B cell (primary cell): ENCODE results near the gene ADAMTS14. TPM values are rescaled to one million over a fixed set of nuclear protein-coding genes. Genes with fewer than 3 reads are reported as not detected.

Experiments used
- ATAC-seq: fragments of 200-7000 bp; cut with Tn5 transposase; one replicate; pipeline ENCODE4 v1.10.0; 2021; ENCODE audit warnings: low read depth, mild to moderate bottlenecking, moderate number of reproducible peaks, moderate library complexity
- CTCF ChIA-PET: fragments of 350-600 bp; sonication (Branson Sonifier 250); formaldehyde crosslinking; loops from one replicate; lab custom pipeline; 2021; ENCODE audit warnings: antibody characterized with exemption, inconsistent platforms; lab: Charles Lee
- POLR2A ChIA-PET: fragments of 350-600 bp; sonication (Branson Sonifier 250); formaldehyde crosslinking; loops from one replicate; lab custom pipeline; 2021; ENCODE audit warnings: antibody characterized with exemption; lab: Charles Lee
- DNase-seq: peaks from one replicate; pipeline ENCODE4 v3.0.0; 2013
- H2AFZ ChIP-seq: 2 replicates; pipeline ENCODE4 v1.6.1; 2012; ENCODE audit warnings: mild to moderate bottlenecking, low read depth, low read length; ENCODE audit not compliant: insufficient read depth, poor library complexity, severe bottlenecking
- H3K27ac ChIP-seq, 2 donors: 1 replicate in 1 of 2; 2 replicates in 1 of 2; pipeline ENCODE4 v1.5.1; 2012 to 2013; ENCODE audit warnings: low read length in 2 of 2, mild to moderate bottlenecking in 2 of 2, moderate library complexity in 1 of 2
- H3K27me3 ChIP-seq, 4 experiments: fragments of 200-600 bp in 1 of 4; sonication (generic) in 1 of 4; replicated peaks in 1 of 4; 1 replicate in 2 of 4; 2 replicates in 2 of 4; pipeline versions ENCODE4 v1.6.1 to v1.7.0; 2013 to 2016; ENCODE audit warnings: low read length in 3 of 4, mild to moderate bottlenecking in 2 of 4, mixed read lengths in 1 of 4, moderate library complexity in 1 of 4; ENCODE audit not compliant: insufficient read depth in 4 of 4, control insufficient read depth in 3 of 4; ENCODE audit errors: control extremely low read depth in 1 of 4
- H3K36me3 ChIP-seq, 2 experiments: replicated peaks in 1 of 2; 1 replicate in 1 of 2; 2 replicates in 1 of 2; pipeline versions ENCODE4 v1.6.1 to v1.7.1; 2013; ENCODE audit warnings: low read length in 1 of 2; ENCODE audit not compliant: insufficient read depth in 2 of 2, control insufficient read depth in 1 of 2; ENCODE audit errors: control extremely low read depth in 1 of 2, extremely low read depth in 1 of 2
- H3K4me1 ChIP-seq, 2 donors: fragments of 200-600 bp in 1 of 2; sonication (generic) in 1 of 2; 1 replicate in 1 of 2; 2 replicates in 1 of 2; pipeline versions ENCODE4 v1.5.1 to v1.6.1; 2013 to 2017; ENCODE audit warnings: low read length in 2 of 2; ENCODE audit not compliant: control insufficient read depth in 2 of 2, insufficient read depth in 2 of 2
- H3K4me2 ChIP-seq: replicated peaks from 2 replicates; pipeline ENCODE3; 2012; ENCODE audit warnings: mild to moderate bottlenecking, low read depth, low read length; ENCODE audit not compliant: poor library complexity, severe bottlenecking
- H3K4me3 ChIP-seq, 5 experiments: fragments of 200-600 bp in 1 of 5; sonication (generic) in 1 of 5; 1 replicate in 3 of 5; 2 replicates in 2 of 5; pipeline versions ENCODE4 v1.5.1 to v1.7.0; 2011 to 2016; ENCODE audit warnings: low read length in 4 of 5, mild to moderate bottlenecking in 4 of 5, low read depth in 2 of 5, control low read depth in 1 of 5, moderate library complexity in 1 of 5; ENCODE audit not compliant: insufficient read depth in 1 of 5; ENCODE audit errors: control extremely low read depth in 1 of 5, extremely low read depth in 1 of 5
- H3K79me2 ChIP-seq: fragments of 200-600 bp; sonication (generic); one replicate; pipeline ENCODE4 v1.6.0; 2016; ENCODE audit warnings: low read length; ENCODE audit not compliant: control insufficient read depth, insufficient read depth
- H3K9ac ChIP-seq: fragments of 200-600 bp; sonication (generic); 2 replicates; pipeline ENCODE4 v1.6.1; 2017; ENCODE audit warnings: mild to moderate bottlenecking, low read length, moderate library complexity
- H3K9me3 ChIP-seq, 3 donors: one replicate each; pipeline versions ENCODE4 v1.6.1 to v1.7.1; 2013; ENCODE audit warnings: low read length in 2 of 3; ENCODE audit not compliant: control insufficient read depth in 2 of 3, insufficient read depth in 1 of 3; ENCODE audit errors: control extremely low read depth in 1 of 3
- H4K20me1 ChIP-seq: 2 replicates; pipeline ENCODE4 v1.6.0; 2012; ENCODE audit warnings: mild to moderate bottlenecking, low read length; ENCODE audit not compliant: insufficient read depth, control insufficient read depth, poor library complexity, severe bottlenecking
- H3K27ac Mint-ChIP-seq: one replicate; pipeline ENCODE4 v1.8.0; 2021; ENCODE audit warnings: mixed read lengths
- H3K27me3 Mint-ChIP-seq: one replicate; pipeline ENCODE4 v1.8.0; 2021; ENCODE audit warnings: mixed read lengths
- H3K4me1 Mint-ChIP-seq: one replicate; pipeline ENCODE4 v1.8.0; 2021; ENCODE audit warnings: mixed read lengths
- H3K4me3 Mint-ChIP-seq: one replicate; pipeline ENCODE4 v1.8.0; 2021; ENCODE audit warnings: mixed read lengths
- H3K9me3 Mint-ChIP-seq: one replicate; pipeline ENCODE4 v1.8.0; 2022; ENCODE audit warnings: mixed read lengths; ENCODE audit not compliant: insufficient read depth
- EZH2 ChIP-seq: IDR thresholded peaks from 2 replicates; pipeline ENCODE4 v1.6.1; 2012; ENCODE audit warnings: borderline replicate concordance, low read depth, mild to moderate bottlenecking, moderate library complexity, low read length; ENCODE audit not compliant: insufficient read depth, poor library complexity, severe bottlenecking
- WGBS: methylation state at CpG from one replicate; pipeline ENCODE4 v1.1.5; 2013; ENCODE audit warnings: missing lambda C conversion rate; ENCODE audit not compliant: insufficient coverage; 5-methylcytosine and 5-hydroxymethylcytosine counted together
- intact Hi-C: fragments of 100-400 bp; cut with micrococcal nuclease; formaldehyde crosslinking; loops from one replicate; pipeline ENCODE4 v1.10.0; 2022
- polyA plus RNA-seq: library from polyadenylated mRNA; depleted of rRNA; stranded (reverse); fragments of >200 nt; gene quantifications from 2 replicates; pipeline ENCODE4 v1.2.3, GENCODE V29; 2012
- total RNA-seq, 2 donors: library from RNA; stranded (reverse); fragments of 120-200 nt in 1 of 2; gene quantifications; 1 replicate in 1 of 2; 2 replicates in 1 of 2; pipeline versions ENCODE4 v1.2.3 to v1.2.4, GENCODE V29; 2013 to 2022
- TF ChIP-seq, protein P1 (sequence below): fragments of 200-600 bp; IDR thresholded peaks from one replicate; pipeline ENCODE4 v1.8.0; 2022; ENCODE audit warnings: antibody characterized with exemption, mild to moderate bottlenecking

The ADAMTS14 gene
- total and polyA plus RNA-seq, 2 donors (not counting 1 experiment from before 2014, with no cell fraction given): not detected

DNA sequence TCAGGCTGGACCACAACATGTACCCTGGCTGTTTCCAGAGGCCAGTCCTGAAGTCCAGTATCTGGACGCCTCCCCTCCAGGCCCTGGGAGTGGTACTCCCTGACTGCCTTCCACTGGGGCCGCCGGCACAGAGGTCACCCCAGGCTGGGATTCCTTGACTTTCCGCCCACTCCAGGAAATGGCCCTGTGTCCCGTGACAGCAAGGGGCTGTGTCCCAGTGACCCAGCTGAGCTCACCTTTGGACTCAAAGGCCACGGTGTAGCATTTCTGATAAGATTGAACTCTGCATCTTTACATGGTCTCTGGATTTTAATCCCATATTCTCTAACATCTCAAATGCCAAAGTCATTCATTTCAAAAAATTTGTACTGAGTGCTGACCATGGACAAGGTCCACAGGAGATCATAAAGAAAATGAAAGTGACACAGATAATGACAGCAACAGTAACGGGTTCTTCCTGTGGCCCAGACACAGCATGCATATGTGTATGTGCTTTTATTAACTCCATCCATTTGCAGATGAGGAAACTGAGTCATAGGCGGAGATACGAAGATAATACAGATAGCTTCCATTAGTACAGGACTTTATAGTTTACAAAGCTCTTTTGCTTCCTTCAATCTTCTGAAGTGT is 5.4 kb downstream of the ADAMTS14 start:
- Histone ChIP-seq H3K27ac (no peak overlapping the region), H3K4me2 (no peak overlapping the region), H2AFZ (no peak overlapping the region), H3K4me1 (peaks cover 1 to 5% of the 10 kb centered on the region in 2 donors), H3K9me3 (no peaks in the 10 kb centered on the region), H4K20me1 (no peaks in the 10 kb centered on the region), H3K4me3 (no peak overlapping the region), H3K27me3 (peaks cover 0 to 10% (median 2%) of the 10 kb centered on the region in 4 experiments), H3K9ac (no peak overlapping the region), H3K36me3 (no peaks in the 10 kb centered on the region), H3K79me2 (no peaks in the 10 kb centered on the region)
- Mint-ChIP-seq H3K27me3 (peaks cover 32% of the 10 kb centered on the region), H3K4me3 (no peak overlapping the region), H3K9me3 (no peaks in the 10 kb centered on the region), H3K4me1 (peaks cover 7% of the 10 kb centered on the region), H3K27ac (no peak overlapping the region)
- ChIA-PET CTCF (no interaction called here), POLR2A (no interaction called here)
- intact Hi-C loops: no loop called here
- TF ChIP-seq, protein P1, sequence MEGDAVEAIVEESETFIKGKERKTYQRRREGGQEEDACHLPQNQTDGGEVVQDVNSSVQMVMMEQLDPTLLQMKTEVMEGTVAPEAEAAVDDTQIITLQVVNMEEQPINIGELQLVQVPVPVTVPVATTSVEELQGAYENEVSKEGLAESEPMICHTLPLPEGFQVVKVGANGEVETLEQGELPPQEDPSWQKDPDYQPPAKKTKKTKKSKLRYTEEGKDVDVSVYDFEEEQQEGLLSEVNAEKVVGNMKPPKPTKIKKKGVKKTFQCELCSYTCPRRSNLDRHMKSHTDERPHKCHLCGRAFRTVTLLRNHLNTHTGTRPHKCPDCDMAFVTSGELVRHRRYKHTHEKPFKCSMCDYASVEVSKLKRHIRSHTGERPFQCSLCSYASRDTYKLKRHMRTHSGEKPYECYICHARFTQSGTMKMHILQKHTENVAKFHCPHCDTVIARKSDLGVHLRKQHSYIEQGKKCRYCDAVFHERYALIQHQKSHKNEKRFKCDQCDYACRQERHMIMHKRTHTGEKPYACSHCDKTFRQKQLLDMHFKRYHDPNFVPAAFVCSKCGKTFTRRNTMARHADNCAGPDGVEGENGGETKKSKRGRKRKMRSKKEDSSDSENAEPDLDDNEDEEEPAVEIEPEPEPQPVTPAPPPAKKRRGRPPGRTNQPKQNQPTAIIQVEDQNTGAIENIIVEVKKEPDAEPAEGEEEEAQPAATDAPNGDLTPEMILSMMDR: no peak
- TF ChIP-seq EZH2: no peak
- DNase-seq (no peak), ATAC-seq (no peak)
- WGBS: 100% methylated on average over 6 of the region's 9 CpGs

DNA sequence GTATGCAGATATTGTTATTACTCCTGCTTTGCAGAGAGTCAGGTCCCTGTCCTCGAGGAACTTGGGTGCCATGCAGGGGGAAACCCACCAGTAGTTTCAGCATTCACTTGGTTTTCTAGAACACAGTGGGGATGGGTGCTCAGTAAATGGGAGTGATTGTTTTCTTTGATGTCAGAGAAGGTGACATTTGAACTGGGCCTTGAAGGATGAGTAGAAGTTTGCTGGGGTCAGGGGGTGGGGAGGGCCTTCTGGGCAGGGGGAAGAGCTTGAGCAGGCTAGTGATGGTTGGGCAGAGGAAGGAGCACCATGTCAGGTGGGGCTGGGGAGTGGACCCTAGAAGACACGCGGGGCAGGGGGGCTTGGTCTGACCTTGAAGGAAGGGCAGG is 5.9 kb downstream of the ADAMTS14 start:
- intact Hi-C loops: no loop called here
- no peak overlapping the region for H3K4me2 ChIP-seq
- ATAC-seq: no peak

More for the DNA sequence above, 5.9 kb downstream of the ADAMTS14 start:
- Histone ChIP-seq H3K9me3 (no peaks in the 10 kb centered on the region), H3K36me3 (no peaks in the 10 kb centered on the region), H3K79me2 (no peaks in the 10 kb centered on the region), H3K4me3 (no peak overlapping the region), H4K20me1 (no peaks in the 10 kb centered on the region), H2AFZ (no peak overlapping the region), H3K9ac (no peak overlapping the region), H3K27me3 (peaks cover 0 to 10% (median 0%) of the 10 kb centered on the region in 4 experiments), H3K27ac (no peak overlapping the region), H3K4me1 (peaks cover 0 to 6% of the 10 kb centered on the region in 2 donors)
- WGBS: 97% methylated on average over 3 of the region's 3 CpGs
- Mint-ChIP-seq H3K4me1 (peaks cover 6% of the 10 kb centered on the region), H3K4me3 (no peak overlapping the region), H3K27ac (no peak overlapping the region), H3K27me3 (peaks cover 27% of the 10 kb centered on the region), H3K9me3 (no peaks in the 10 kb centered on the region)
- ChIA-PET POLR2A (no interaction called here), CTCF (no interaction called here)
- TF ChIP-seq EZH2: no peak
- TF ChIP-seq, protein P1: no peak
- no peak for DNase-seq
